K562 (cell line): ENCODE measurements around the gene CFAP206. TPM values are rescaled to one million over a fixed set of nuclear protein-coding genes. Genes with fewer than 3 reads are reported as not detected.

Experiments used
- ARID1B ChIP-seq: fragments of 450-650 bp; IDR thresholded peaks from 2 replicates; pipeline ENCODE4 v1.6.1; 2016; ENCODE audit warnings: antibody characterized with exemption, mild to moderate bottlenecking, inconsistent platforms
- ARID3A ChIP-seq: IDR thresholded peaks from 2 replicates; pipeline ENCODE4 v1.6.1; 2012; ENCODE audit warnings: low read depth, low read length, improper control_type of control experiment, borderline replicate concordance
- BCOR ChIP-seq: fragments of 450-650 bp; IDR thresholded peaks from 2 replicates; pipeline ENCODE4 v1.6.1; 2016
- CHD1 ChIP-seq: fragments of 200-600 bp; sonication (generic); IDR thresholded peaks from one replicate; pipeline ENCODE4 v1.6.1; 2012; ENCODE audit warnings: mild to moderate bottlenecking, moderate library complexity, low read length, inconsistent platforms
- ERF ChIP-seq: fragments of 450-650 bp; formaldehyde crosslinking; IDR thresholded peaks from 2 replicates; pipeline ENCODE4 v1.4.0; 2020; ENCODE audit warnings: mild to moderate bottlenecking, mixed read lengths
- GABPB2 ChIP-seq: fragments of 250-450 bp; sonication (Bioruptor Pico); conservative IDR thresholded peaks from 2 replicates; pipeline ENCODE4 v1.5.1; 2021; ENCODE audit warnings: mild to moderate bottlenecking
- GATA2 ChIP-seq: sonication (generic); formaldehyde crosslinking; IDR thresholded peaks from 2 replicates; pipeline ENCODE4 v1.4.0; 2020; ENCODE audit warnings: mild to moderate bottlenecking, missing genetic modification reagents
- GMEB1 ChIP-seq: fragments of 250-450 bp; sonication (Bioruptor Pico); IDR thresholded peaks from 2 replicates; pipeline ENCODE4 v1.4.0; 2020; ENCODE audit warnings: mild to moderate bottlenecking
- GTF2F1 ChIP-seq: IDR thresholded peaks from 2 replicates; pipeline ENCODE4 v1.6.1; 2011; ENCODE audit warnings: low read depth, low read length, improper control_type of control experiment
- MTA1 ChIP-seq: fragments of 450-650 bp; IDR thresholded peaks from 2 replicates; pipeline ENCODE4 v1.6.1; 2017; ENCODE audit warnings: borderline replicate concordance
- NFIC ChIP-seq: fragments of 450-650 bp; IDR thresholded peaks from 2 replicates; pipeline ENCODE4 v1.6.1; 2017; ENCODE audit warnings: mild to moderate bottlenecking, inconsistent platforms
- PHF20 ChIP-seq: fragments of 450-650 bp; IDR thresholded peaks from 2 replicates; pipeline ENCODE4 v1.6.1; 2018; ENCODE audit not compliant: partially characterized antibody
- RERE ChIP-seq: sonication (generic); formaldehyde crosslinking; IDR thresholded peaks from 2 replicates; pipeline ENCODE4 v1.8.0; 2023; ENCODE audit warnings: missing genetic modification reagents, mild to moderate bottlenecking, borderline replicate concordance
- RFX1 ChIP-seq: fragments of 450-650 bp; IDR thresholded peaks from 2 replicates; pipeline ENCODE4 v1.6.1; 2016; ENCODE audit warnings: mild to moderate bottlenecking, moderate library complexity
- SRSF3 ChIP-seq: fragments of 200-400 bp; formaldehyde crosslinking; IDR thresholded peaks from 2 replicates; pipeline ENCODE4 v1.6.1; 2016; ENCODE audit warnings: mild to moderate bottlenecking, low read length, moderate library complexity; ENCODE audit not compliant: insufficient read depth
- TFAM ChIP-seq: fragments of 250-450 bp; sonication (Bioruptor Pico); conservative IDR thresholded peaks from 2 replicates; pipeline ENCODE4 v1.5.0; 2021; ENCODE audit warnings: mild to moderate bottlenecking, moderate library complexity
- TGIF2 ChIP-seq: sonication (generic); formaldehyde crosslinking; IDR thresholded peaks from 2 replicates; pipeline ENCODE4 v1.8.1; 2022; ENCODE audit warnings: mild to moderate bottlenecking, missing genetic modification reagents, moderate library complexity
- ZNF347 ChIP-seq: fragments of 450-650 bp; formaldehyde crosslinking; IDR thresholded peaks from 2 replicates; pipeline ENCODE4 v1.4.0; 2020; ENCODE audit warnings: low read depth, mild to moderate bottlenecking, moderate library complexity
- ZNF75A ChIP-seq: fragments of 450-650 bp; formaldehyde crosslinking; IDR thresholded peaks from 2 replicates; pipeline ENCODE4 v1.4.0; 2020; ENCODE audit warnings: mild to moderate bottlenecking
- ZNF76 ChIP-seq: fragments of 250-450 bp; sonication (Bioruptor Pico); IDR thresholded peaks from 2 replicates; pipeline ENCODE4 v1.4.0; 2020; ENCODE audit warnings: mild to moderate bottlenecking, moderate library complexity, borderline replicate concordance
- polyA plus RNA-seq, 8 experiments: library from polyadenylated mRNA; depleted of rRNA in 4 of 8; stranded (reverse) in 5 of 8; unstranded in 3 of 8; fragments of >200 nt; fragmentation: Nextera tagmentation in 2 of 8; fragmentation: Illumina TruSeq in 1 of 8; extraction: Ambion mirVana in 2 of 8; extraction: Trizol in 1 of 8; gene quantifications; 2 replicates each; pipeline versions ENCODE4 v1.2.1 to v1.2.3, GENCODE V29; 2011 to 2014; ENCODE audit warnings: inconsistent platforms in 1 of 8, missing spikeins in 1 of 8
- total RNA-seq, 7 experiments: library from RNA; depleted of rRNA in 6 of 7; stranded (reverse); fragments of >200 nt in 6 of 7; fragmentation: Illumina TruSeq in 2 of 7; extraction: Trizol in 2 of 7; gene quantifications; 2 replicates each; pipeline versions ENCODE4 v1.2.1 to v1.2.3, GENCODE V29; 2011 to 2021; ENCODE audit warnings: low replicate concordance in 1 of 7

The CFAP206 gene
- total and polyA plus RNA-seq, 9 of the 15 experiments (the other 6 are each of a cell fraction or from before 2014, with no cell fraction given): 0.06 to 0.33 (median 0.18) TPM; not detected in 2

- TF ChIP-seq ARID3A (no peak), TGIF2 (CRISPR knock-in tag) (no peak; the same call in 1 of the 2 replicates), GMEB1 (peak; percentile 56; the same call in 1 of the 2 replicates), RERE (CRISPR knock-in tag) (0 out of 2 replicates have a peak, but pooled peaks have one; percentile 34), RFX1 (peak; percentile 56; the same call in 1 of the 2 replicates), GTF2F1 (no peak), GABPB2 (CRISPR knock-in tag) (no peak), GATA2 (CRISPR knock-in tag) (no peak), CHD1 (no peak), ARID1B (peak; percentile 6; the same call in 1 of the 2 replicates), ERF (no peak), ZNF347 (no peak), NFIC (peak; percentile 60), ZNF76 (CRISPR knock-in tag) (no peak), SRSF3 (no peak), TFAM (no peak), PHF20 (peak; percentile 54), ZNF75A (CRISPR knock-in tag) (no peak), BCOR (peak; percentile 5; the same call in 1 of the 2 replicates), MTA1 (no peak; the same call in 1 of the 2 replicates)
Observed at GRCh38 chr6:87472525-87473418, 65.0 kb downstream of the CFAP206 start, which contains the start of gene SLC35A1 (continued).
